ENCODE data around the gene SLC8A1. TPM values are rescaled to one million over a fixed set of nuclear protein-coding genes. Genes with fewer than 3 reads are reported as not detected.

The SLC8A1 gene
- polyA plus RNA-seq, 3 donors = 16.9 to 18.2 (median 18.0) TPM

DNA sequence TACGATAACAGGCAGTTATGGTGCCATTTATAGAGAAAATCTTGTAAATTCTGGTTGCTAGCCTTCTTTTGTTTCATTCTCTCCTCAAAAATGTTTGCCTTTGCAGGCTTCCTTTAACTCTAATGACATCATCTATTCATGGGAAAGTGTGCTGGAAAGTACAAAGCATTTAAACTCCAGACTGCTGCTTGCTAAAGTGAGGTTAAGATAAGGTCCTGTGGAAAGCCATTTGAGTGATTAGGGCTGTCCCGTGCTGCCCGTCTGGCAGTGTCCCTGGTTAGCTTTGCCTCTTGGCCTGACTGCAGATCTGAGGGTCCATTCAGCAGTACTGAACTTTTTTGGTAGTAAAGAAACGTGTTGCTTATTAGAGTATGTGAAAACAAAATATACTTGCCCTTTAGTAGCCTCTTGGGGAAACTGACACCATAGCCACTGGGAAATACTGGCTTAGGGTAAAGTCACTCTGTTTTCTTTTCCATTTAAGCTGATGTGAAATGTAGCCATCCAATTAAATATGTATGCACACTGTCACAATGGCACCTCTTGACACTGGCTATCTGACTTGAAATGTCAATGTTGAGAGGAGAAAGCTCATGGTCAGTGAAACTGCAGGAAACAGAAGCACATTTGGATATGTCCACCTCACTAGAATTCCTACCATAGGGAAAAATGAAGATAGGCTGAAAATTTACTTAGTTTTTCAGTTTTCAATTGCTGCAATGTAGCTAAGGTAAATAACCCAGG, 321.5 kb downstream of the SLC8A1 start:
- peaks cover 30% of the 10 kb centered on the region for H4K20me1 ChIP-seq (ENCODE audit: insufficient read depth, low read length)
- 95% methylated on average over 2 of the region's 4 CpGs for WGBS (ENCODE audit: insufficient coverage)
- intact Hi-C loops (cut with micrococcal nuclease) = no loop called here
- no peak overlapping the region for H3K9ac ChIP-seq (ENCODE audit: insufficient read depth, low read length, poor library complexity, severe bottlenecking)
- Mint-ChIP-seq H3K9me3 (peaks cover 0 to 4% (median 0%) of the 10 kb centered on the region in 7 donors), H3K4me1 (no peaks in the 10 kb centered on the region), H3K27ac (peak overlapping the region in 1 of 7 donors; percentile 35), H3K4me3 (no peak overlapping the region), H3K36me3 (peaks cover 66 to 73% of the 10 kb centered on the region in 2 donors), H3K27me3 (ENCODE audit: low read depth in 3 of 3) (peaks cover 0 to 4% (median 0%) of the 10 kb centered on the region in 3 donors)
- H3K27ac ChIP-seq (ENCODE audit: low read depth in 1 of 2, low read length in 2 of 2) = no peak overlapping the region
- H2AFZ ChIP-seq (ENCODE audit: insufficient read depth, low read depth, low read length, poor library complexity, severe bottlenecking) = no peak overlapping the region
- H3K4me2 ChIP-seq (replicated peaks; ENCODE audit: extremely low read depth, low read length, poor library complexity, severe bottlenecking) = no peak overlapping the region
- no peaks in the 10 kb centered on the region for H3K79me2 ChIP-seq (ENCODE audit: insufficient read depth, low read length)
- H3K27me3 ChIP-seq (ENCODE audit: control insufficient read depth in 2 of 2, insufficient read depth in 2 of 2, low read length in 2 of 2) = no peaks in the 10 kb centered on the region
- peaks cover 19 to 85% of the 10 kb centered on the region in 2 donors for H3K36me3 ChIP-seq (replicated peaks in 1 of 2; ENCODE audit: control insufficient read depth in 1 of 2, insufficient read depth in 2 of 2, low read length in 2 of 2)
- no peak overlapping the region for H3K4me3 ChIP-seq (replicated peaks in 1 of 3; ENCODE audit: low read depth in 2 of 3, low read length in 3 of 3)
- no peaks in the 10 kb centered on the region for H3K4me1 ChIP-seq (ENCODE audit: control insufficient read depth in 1 of 2, insufficient read depth in 2 of 2, low read length in 2 of 2)
- no peaks in the 10 kb centered on the region for H3K9me3 ChIP-seq (replicated peaks in 1 of 2; ENCODE audit: control insufficient read depth in 1 of 2, insufficient read depth in 1 of 2, low read length in 2 of 2)
- TF ChIP-seq, protein P1, sequence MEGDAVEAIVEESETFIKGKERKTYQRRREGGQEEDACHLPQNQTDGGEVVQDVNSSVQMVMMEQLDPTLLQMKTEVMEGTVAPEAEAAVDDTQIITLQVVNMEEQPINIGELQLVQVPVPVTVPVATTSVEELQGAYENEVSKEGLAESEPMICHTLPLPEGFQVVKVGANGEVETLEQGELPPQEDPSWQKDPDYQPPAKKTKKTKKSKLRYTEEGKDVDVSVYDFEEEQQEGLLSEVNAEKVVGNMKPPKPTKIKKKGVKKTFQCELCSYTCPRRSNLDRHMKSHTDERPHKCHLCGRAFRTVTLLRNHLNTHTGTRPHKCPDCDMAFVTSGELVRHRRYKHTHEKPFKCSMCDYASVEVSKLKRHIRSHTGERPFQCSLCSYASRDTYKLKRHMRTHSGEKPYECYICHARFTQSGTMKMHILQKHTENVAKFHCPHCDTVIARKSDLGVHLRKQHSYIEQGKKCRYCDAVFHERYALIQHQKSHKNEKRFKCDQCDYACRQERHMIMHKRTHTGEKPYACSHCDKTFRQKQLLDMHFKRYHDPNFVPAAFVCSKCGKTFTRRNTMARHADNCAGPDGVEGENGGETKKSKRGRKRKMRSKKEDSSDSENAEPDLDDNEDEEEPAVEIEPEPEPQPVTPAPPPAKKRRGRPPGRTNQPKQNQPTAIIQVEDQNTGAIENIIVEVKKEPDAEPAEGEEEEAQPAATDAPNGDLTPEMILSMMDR (IDR thresholded peaks at IDR 0.05) = no peak
- no peak for DNase-seq

DNA sequence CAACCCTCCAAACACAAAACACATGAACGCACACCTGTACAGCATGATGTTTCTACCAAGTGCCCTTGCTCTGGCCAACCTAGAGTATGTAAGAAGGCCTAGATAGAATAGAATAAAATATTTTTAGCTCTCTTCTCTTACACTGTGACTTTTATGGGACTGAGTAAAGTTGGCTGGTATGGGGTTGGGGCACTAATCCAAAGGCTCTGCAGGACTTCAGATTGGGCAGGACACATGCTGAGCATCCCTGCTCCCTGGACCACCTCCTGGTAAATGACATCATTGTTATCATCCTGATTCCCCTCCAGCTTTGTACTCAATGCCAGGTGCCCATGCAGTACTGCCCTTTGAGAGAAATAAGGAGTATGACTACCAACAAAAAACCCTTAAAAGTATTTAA, 322.2 kb downstream of the SLC8A1 start:
- H3K4me3 Mint-ChIP-seq = no peak overlapping the region
- H3K27ac Mint-ChIP-seq = no peak overlapping the region
- H3K36me3 ChIP-seq (replicated peaks in 1 of 2; ENCODE audit: control insufficient read depth in 1 of 2, insufficient read depth in 2 of 2, low read length in 2 of 2) = peaks cover 23 to 85% of the 10 kb centered on the region in 2 donors
- H3K4me2 ChIP-seq (replicated peaks; ENCODE audit: extremely low read depth, low read length, poor library complexity, severe bottlenecking) = no peak overlapping the region
- TF ChIP-seq, protein P1 (IDR thresholded peaks at IDR 0.05) = no peak
- intact Hi-C loops (cut with micrococcal nuclease) = no loop called here
- H3K4me1 Mint-ChIP-seq = no peaks in the 10 kb centered on the region
- no peaks in the 10 kb centered on the region for H3K79me2 ChIP-seq (ENCODE audit: insufficient read depth, low read length)
- H3K9me3 ChIP-seq (replicated peaks in 1 of 2; ENCODE audit: control insufficient read depth in 1 of 2, insufficient read depth in 1 of 2, low read length in 2 of 2) = no peaks in the 10 kb centered on the region
- peaks cover 0 to 4% (median 0%) of the 10 kb centered on the region in 3 donors for H3K27me3 Mint-ChIP-seq (ENCODE audit: low read depth in 3 of 3)
- peaks cover 30% of the 10 kb centered on the region for H4K20me1 ChIP-seq (ENCODE audit: insufficient read depth, low read length)
- no peak overlapping the region for H3K9ac ChIP-seq (ENCODE audit: insufficient read depth, low read length, poor library complexity, severe bottlenecking)
- peaks cover 69 to 73% of the 10 kb centered on the region in 2 donors for H3K36me3 Mint-ChIP-seq
- DNase-seq = no peak
- no peak overlapping the region for H2AFZ ChIP-seq (ENCODE audit: insufficient read depth, low read depth, low read length, poor library complexity, severe bottlenecking)
- H3K9me3 Mint-ChIP-seq = peaks cover 0 to 2% (median 0%) of the 10 kb centered on the region in 7 donors
- no peak overlapping the region for H3K4me3 ChIP-seq (replicated peaks in 1 of 3; ENCODE audit: low read depth in 2 of 3, low read length in 3 of 3)
- H3K27me3 ChIP-seq (ENCODE audit: control insufficient read depth in 2 of 2, insufficient read depth in 2 of 2, low read length in 2 of 2) = no peaks in the 10 kb centered on the region
- no peaks in the 10 kb centered on the region for H3K4me1 ChIP-seq (ENCODE audit: control insufficient read depth in 1 of 2, insufficient read depth in 2 of 2, low read length in 2 of 2)
- no peak overlapping the region for H3K27ac ChIP-seq (ENCODE audit: low read depth in 1 of 2, low read length in 2 of 2)
- WGBS (ENCODE audit: insufficient coverage) = no CpG with 5 or more reads among the region's 1 CpG

Measured in CD14-positive monocyte (primary cell).